ENCODE measurements around the gene ABHD11.
A peak's percentile ranks its signal among the peaks of the same experiment; 100 is the strongest.

DNA sequence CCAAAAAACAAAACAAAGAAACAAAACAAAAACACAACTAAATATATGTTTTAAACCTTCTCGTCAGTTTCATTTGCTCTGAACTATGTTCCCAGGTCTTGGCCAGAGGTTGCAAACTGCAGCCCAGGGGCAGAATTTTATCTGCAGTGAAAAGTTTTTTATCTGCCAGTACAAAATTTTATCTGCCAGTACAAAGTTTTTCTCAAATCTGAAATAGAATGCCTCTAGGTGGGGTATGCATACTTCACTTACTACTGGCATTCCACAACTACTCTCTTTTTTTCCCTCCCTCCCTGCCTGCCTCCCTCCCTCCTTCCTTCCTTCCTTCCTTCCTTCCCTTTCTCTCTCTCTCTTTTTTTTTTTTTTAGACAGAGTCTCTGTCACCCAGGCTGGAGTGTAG is 40.9 kb upstream of the ABHD11 start:
- TF ChIP-seq, protein P1, sequence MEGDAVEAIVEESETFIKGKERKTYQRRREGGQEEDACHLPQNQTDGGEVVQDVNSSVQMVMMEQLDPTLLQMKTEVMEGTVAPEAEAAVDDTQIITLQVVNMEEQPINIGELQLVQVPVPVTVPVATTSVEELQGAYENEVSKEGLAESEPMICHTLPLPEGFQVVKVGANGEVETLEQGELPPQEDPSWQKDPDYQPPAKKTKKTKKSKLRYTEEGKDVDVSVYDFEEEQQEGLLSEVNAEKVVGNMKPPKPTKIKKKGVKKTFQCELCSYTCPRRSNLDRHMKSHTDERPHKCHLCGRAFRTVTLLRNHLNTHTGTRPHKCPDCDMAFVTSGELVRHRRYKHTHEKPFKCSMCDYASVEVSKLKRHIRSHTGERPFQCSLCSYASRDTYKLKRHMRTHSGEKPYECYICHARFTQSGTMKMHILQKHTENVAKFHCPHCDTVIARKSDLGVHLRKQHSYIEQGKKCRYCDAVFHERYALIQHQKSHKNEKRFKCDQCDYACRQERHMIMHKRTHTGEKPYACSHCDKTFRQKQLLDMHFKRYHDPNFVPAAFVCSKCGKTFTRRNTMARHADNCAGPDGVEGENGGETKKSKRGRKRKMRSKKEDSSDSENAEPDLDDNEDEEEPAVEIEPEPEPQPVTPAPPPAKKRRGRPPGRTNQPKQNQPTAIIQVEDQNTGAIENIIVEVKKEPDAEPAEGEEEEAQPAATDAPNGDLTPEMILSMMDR (IDR thresholded peaks at IDR 0.05; ENCODE audit: poor library complexity): peak; percentile 9
- TF ChIP-seq EZH2 (IDR thresholded peaks at IDR 0.05; ENCODE audit: borderline replicate concordance): no peak
